T-helper 1 cell treated with Interleukin-12 subunit alpha and Interleukin-12 subunit beta and Interleukin-4 antibody, amounts not matched to agents 30 ng/mL and 1 ng/mL, for 36 hours (primary cell): Measurements from ENCODE around the gene BEAN1. TPM values are rescaled to one million over a fixed set of nuclear protein-coding genes. Genes with fewer than 3 reads are reported as not detected.

Experiments used
- intact Hi-C: fragments of 100-400 bp; cut with micrococcal nuclease; formaldehyde crosslinking; loops from one replicate; pipeline ENCODE4 v1.15.1; 2024
- total RNA-seq: library from RNA; stranded (reverse); gene quantifications from 2 replicates; pipeline ENCODE4 v1.2.3, GENCODE V29; 2022

The BEAN1 gene
- total RNA-seq, 1 donor from 2014 or later, result not detected

DNA sequence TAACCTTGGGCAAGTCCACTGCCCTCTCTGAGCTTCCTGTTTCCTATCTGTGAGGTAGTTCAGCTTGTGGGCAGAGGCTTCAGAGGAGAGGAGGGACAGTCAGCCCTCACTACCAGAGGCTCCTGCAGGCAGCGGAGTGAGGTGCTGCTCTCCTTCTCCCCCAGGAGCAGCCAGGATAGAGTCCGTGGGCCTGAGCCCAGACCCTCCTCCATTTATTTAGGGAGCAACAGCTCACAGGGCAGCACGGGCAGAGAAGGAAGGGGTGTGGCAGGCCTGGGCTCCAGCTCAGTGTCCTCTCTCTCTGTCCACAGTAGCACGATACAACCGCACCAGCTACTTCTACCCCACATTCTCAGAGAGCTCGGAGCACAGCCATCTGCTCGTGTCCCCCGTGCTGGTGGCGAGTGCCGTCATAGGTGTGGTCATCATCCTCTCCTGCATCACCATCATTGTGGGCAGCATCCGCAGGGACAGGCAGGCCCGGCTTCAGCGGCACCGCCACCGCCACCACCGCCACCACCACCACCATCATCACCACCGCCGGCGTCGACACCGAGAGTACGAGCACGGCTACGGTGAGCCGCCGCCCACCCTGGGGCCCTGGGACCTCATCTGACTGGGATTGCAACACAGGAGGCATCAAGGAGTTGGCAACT lies 42.3 kb downstream of the BEAN1 start:
- intact Hi-C loops, result no loop called here

DNA sequence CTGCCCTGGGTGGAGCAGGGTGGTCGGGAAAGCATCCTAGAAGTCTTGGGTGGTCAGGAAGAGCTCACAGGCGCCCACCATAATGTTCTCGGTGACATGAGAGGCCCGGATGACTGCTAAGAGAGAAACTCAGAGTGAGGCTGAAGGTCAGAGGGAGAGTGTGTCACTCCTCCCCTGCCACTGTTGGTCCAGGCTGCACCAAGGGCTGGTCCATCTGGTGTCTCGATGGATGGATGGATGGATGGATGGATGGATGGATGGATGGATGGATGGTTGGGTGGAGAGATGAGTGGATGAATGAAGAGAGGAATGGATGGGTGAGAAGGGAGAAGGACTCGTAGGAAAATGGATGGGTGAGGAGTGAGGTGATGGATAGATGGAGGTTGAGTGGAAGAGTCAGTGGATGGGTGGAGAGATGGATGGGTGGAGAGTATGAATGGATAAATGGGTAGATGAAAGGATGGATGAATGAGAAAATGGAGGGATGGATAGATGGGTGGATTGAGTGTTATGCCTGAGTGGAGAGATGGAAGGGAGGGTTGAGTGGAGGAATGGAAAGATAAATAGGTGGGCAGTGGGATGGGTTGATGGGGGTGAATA lies 43.0 kb downstream of the BEAN1 start:
- intact Hi-C loops, result no loop called here

DNA sequence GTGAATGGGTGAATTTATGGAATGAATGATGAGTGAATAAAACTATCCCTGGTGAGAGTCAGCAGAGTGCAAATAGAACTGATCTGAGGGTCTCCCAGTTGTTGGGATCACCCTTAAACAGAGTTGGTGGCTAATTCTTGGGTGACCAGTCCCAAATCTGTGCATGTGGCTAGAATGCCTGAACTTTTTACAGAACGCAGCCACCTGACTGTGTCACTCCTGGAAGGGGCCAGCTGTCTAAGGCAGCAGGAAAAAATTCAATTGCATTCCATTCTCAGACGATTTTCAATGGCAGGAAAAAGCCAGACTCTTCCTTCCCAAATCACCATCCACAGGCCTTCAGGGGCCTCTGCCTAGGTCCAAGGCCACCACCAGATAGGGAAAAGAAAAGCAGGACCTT lies 43.5 kb downstream of the BEAN1 start:
- intact Hi-C loops, result no loop called here

DNA sequence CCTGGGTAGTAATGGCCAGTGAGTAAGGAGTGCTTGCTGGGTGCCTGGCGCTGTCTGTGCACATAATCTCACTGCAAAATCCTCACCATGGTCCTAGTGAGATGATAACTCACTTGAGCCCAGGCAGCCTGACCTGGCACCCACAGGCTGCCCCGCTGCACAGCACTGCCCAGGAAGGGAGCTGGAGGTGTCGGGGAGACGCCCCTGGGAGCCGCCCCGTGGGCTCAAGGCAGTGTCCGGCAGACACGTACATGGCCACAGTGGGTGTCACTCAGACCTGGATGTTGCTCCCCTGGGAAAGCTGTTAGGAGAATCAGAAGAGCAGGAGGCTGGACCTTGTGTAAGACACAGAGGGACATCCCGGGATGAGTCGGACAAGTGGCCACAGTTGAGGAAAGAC lies 44.2 kb downstream of the BEAN1 start:
- intact Hi-C loops, result no loop called here

DNA sequence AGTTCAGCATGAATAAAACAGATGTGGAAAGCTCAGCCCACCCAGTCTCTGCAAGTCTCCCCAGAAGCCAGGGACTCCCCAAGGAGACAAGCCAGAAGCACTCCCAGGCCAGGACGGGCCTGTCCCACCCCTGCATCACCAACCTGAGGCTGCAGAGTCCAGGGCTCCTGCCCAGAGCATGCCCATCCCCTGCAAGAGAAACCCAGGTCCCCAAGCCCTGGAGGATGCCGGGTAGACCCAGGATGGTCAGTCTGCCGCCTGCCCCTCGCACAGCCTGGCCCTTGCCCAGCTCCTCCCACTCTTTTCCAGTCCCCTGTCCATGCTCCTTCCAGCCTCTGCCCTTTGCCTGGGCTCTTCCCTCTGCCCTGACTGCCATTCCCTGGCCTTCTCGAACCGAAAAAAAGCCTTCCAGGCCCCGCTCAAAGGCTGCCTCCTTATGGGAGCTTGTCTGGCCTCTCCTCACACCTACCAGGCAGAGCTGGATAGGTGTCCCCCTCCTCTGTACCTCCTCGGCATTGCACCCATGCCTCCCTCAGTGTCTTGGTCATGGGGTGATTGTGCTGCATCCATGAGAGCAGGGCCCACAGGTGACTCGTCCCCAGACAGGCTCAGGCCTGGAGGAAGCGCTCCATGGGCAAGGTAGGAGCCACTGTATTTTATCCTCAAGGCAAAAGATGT lies 44.8 kb downstream of the BEAN1 start:
- intact Hi-C loops, result no loop called here

DNA sequence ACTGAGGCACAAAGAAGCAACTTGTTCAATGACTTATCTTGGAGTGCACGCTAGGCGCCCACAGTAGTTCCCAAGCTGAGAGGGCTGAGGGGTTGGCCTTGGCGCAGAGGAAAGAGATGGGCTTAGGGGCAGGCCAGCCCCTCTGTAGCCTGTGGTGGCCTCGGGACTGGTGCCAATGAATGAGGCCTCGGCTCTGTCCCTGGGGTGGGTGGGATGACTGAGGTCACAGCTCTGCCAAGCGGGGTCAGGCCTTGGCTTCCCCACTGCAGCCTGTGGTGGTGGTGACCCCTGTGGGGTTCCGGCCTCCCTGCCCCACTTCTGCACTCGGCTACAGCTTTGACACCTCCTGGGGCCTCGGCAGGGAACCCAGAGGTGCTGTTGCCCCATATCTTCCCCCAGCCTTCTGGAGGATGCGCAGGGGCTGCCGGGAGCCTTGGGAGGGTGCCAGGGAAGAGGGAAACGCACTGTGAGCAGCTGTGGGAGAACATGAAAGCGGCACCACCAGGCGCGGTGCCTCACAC lies 46.0 kb downstream of the BEAN1 start:
- intact Hi-C loops, result no loop called here

DNA sequence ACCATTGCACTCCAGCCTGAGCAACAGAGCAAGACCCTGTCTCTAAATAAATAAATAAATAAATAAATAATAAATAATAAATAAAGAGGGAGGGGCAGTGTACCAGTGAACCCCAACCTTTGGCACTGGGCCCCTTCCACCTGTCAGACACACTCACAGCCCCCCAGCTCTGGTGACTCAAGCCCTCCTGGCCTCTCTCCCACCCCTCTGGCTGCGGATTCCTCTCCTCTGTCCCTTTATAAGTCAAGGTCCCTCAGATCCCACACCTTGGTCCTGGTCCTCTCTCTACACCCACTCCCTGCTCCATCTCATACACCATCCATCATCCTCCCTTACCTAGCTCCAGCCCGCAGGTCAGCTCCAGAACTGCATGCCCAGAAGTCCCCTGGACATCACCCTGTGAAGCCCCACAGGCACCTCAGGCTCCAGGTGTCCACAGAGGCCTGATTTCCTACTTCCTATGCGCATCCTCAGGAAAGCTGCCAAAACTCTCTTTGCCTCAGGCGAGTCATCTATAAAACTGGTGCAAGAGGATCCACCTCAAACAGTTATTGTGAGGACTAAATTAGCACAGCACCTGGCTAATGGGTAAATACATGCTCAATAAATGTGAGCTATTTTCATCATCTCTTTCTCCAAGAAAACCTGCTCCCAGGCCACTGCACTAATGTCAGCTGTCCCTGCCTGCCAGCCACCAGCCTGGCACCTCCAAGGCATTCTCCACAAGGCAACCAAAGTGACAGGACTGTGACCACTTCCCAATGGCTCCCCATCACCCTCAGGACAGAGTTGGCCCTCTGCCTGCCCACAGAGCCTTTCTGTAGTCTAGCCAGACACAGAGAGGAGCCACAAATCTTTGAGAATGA lies 46.8 kb downstream of the BEAN1 start:
- intact Hi-C loops, result loop anchor here (1.0 to 2.0 kb wide), 4 partner anchors 45 to 78 kb away; partner anchors contain the start of gene CKLF

DNA sequence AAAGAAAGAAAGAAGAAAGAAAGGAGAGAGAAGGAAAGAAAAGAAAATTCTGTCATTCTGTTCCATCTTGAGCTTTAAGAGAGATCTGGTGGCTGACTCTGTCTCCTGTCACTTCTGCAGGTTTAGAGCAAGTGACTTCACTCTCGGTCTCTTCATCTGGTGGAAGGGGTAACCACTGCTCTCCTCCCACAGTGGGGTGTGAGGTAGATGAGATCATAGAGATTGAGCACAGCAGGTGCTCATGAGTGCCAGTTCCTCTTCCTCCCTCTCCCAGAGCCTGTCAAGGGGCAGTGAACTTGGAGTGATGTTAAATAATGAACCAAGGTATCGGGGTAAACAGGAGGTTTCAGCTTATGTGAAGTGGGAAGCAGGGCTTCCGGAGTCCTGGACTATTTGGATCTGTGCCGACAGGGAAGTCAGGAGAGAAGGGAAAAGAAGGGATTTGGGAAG lies 47.7 kb downstream of the BEAN1 start:
- intact Hi-C loops, result loop anchor here (1.0 to 5.0 kb wide), 5 partner anchors 46 to 223 kb away; partner anchors contain the start of genes CKLF and CMTM4

DNA sequence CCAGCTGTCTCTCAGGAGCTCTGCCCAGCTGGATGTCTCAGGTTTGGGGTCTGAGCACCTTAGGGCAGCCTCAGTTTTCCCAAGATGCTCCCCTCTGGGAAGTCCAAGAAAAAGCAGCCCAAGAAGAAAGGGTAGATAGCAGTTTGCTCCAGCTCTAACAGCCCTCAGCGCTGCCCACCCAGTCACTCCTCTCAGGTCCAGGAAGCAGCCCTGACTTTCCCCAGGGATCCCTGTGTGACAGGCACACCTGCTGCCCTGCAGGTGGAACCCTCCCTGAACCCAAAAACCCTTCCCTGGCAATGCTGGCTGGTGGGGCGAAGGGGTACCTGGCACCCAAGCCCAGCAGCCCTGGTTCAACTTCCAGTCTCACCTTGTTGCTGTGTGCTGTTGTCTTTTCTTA lies 48.1 kb downstream of the BEAN1 start:
- intact Hi-C loops, result loop anchor here (2.0 to 5.0 kb wide), 2 partner anchors 46 to 222 kb away; partner anchors contain the start of gene CMTM4

DNA sequence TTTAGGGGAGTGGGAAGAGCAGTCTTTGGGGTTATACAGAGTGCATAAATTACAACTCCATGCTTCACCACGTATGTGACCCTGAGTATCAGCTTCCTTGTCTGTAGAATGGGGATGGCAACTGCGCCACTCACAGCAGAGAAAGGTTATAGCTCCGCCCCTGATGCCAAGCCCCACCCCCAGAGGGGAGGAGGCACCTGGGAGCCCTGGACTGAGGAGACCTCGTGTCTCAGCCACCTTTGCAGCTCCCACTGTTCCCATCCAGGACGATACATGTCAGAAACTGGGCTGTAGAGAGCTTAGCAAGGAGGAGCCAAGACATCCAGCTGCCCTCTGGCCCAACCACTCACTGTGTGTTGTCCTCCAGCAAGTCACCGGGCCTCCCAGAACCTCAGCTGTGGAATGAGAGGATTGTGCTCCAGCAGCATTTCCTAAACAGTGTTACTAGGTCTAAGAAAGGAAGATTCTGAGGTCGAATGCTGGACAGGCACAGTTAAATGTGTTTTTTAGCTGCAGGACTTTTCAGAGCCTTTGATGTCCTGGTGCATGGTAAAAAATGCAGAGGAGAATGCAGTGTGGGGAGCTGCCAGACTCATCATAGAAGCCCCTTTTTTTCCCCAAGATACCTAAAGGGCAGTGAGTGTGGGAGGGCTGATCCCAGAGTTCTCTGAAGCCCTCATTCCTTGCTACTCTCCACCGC lies 49.4 kb downstream of the BEAN1 start:
- intact Hi-C loops, result loop anchor here (5.0 kb wide), 1 partner anchor 221 kb away; the partner anchor contains the start of gene CMTM4

DNA sequence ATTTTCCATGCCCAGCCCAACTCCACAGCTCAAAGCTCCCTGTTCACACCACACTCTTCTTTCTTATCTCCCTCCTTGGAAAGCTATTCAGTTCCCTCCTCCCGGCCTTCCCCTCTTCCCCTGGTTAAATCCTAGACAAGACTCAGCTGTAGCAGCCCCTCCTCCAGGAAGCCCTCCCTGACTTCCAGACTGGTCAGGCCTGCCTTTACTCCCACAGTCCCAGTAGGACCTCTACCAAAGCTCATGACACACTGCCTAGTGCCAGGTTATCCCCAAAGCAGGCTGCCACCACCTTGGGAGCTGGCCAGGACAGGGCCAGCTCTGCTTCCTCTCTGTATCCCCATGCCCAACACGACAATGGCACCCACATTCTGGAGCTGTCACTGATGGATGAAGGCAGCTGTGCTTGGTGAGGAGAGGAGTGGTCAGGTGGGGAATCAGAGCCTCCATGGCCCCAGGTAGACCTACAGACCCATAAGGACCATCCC lies 50.0 kb downstream of the BEAN1 start:
- intact Hi-C loops, result loop anchor here (5.0 kb wide), 1 partner anchor 220 kb away; the partner anchor contains the start of gene CMTM4

DNA sequence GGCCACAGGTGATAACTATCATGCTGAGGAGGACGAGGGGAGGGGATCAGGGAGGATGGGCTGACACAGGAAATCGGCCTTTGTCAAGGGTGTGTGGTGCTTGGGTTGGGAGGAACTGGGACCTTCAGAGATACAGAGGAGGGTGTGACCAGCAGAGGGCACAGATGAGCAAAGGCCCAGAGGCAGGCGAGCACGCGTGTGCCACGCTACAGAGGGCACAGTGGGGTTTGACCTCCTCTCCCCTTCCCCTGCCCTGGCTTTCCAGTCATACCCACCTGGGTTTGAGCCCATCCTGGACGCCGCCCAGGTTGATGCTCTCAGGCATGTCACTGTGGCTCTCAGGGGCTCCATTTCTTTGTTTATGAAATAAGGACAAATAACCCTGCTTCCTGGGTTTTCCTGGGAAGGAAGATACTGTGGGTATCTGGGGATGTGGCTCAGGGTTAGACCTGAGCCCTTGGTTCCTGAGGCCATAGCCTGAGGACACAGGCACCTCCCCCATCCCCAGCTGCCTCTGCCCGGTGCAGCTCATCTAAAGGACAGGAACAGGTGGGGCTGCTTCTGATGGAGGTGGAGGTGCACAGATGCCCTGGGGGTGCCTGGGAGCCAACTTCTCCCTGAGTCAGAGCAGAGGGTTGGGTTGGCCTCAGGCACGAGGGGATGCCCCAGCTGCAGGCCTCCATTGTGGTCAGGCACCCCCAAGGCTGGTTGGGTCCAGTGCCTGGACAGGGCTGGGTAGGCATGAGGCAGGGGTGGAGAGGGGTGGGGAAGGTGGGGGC lies 51.8 kb downstream of the BEAN1 start:
- intact Hi-C loops, result loop anchor here (1.0 to 5.0 kb wide), 7 partner anchors 37 to 218 kb away; partner anchors contain the start of genes CKLF, CMTM3 and CMTM4

DNA sequence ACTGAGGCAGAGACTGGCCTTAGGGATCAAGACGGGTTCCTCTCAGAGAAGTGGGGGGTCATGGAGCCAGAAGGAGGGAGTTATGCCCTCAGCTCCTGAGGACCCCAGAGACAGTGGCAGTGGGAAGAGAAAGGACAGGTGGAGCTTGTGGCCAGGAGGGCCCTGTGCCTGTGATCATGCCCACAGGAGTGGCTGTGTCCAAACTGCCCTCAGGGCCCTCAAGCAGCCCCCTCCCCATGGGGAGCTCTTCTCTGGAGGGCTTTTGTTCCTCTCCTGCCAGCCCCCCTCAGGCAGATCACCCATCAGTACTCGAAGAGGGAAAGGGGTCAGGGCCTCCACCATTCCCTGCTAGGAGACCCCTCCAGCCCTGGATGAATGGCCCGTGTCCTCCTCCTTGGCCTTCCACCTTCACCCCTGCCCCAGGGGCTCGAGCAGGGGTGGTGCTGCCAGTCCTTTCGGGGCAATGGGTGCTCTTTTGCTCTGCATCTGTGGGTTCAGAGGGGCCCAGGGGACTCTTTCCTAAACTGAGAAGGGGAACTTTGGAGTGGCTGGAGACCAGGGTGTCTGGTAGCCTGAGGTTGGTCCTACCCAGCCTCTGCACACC lies 52.7 kb downstream of the BEAN1 start:
- intact Hi-C loops, result loop anchor here (5.0 kb wide), 1 partner anchor 218 kb away; the partner anchor contains the start of gene CMTM4

DNA sequence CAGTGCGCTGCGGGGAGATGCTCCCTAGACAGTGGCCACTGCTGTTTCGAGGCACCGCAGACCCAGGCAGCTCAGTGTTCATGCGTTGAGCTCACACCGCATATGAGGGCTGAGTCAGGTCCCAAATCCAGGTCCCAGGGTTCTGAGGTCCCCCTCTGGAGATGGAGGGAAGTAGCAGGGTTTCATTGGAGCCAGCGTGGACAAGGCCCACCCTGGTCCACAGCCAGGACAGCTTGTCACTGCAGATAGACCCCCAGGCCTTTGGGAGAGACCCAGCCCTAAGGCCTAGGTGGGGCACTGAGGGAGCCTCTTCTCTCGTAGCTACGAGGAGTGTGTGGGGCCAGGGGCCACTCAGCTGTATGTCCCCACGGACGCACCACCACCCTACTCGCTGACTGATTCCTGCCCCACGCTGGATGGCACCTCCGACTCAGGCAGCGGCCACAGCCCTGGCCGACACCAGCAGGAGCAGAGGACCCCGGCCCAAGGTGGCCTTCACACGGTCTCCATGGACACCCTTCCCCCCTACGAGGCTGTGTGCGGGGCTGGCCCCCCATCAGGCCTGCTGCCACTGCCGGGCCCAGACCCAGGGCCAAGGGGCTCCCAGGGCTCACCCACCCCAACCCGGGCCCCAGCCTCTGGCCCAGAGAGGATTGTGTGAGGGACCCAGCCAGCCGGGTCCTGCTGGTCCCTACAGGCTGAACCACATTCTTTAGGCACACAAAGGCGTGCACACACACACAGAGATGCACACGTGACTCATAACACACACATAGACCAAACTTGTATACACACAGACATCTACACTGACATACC lies 53.4 kb downstream of the BEAN1 start:
- intact Hi-C loops, result no loop called here

DNA sequence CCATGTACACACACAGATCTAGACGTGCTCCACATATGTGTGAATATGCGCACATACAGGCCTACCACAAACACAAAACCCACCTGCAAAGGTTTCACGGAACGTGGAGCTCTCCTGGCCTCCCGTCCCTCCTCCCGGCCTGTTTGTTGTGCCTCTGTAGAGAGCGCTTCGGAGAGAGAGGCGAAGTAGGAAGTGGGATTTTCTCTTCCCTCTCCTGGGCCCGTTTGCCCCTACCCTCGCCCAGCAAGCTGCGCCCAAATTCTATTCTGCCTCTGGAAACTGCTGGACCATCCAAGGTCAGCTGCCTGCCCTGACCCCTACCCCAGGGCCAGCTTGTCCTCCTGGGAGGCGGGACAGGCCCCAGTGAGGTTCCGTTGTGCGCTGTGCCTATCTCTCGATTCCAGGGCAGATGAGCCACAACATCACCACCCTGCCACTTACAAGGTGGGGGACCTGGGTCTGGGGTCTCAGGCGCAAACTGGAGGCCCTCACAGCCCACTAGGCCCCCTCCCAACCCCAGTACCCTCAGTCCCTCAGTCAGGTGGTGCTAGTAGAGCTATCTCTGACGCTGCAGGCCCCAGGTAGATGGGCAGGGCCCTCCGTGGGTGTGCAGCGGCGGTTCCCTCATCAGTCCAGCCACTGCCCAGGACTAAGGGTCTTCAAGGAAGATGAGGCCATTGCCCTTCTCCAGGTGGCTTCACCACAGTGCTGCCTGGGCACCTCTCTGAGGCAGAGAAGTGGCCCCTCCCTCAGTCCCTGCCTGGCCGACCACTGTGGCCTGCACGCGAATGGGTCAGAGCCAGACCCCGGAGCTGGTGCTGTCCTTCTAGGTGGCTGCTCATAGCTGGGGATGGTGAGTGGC lies 54.2 kb downstream of the BEAN1 start:
- intact Hi-C loops, result no loop called here

DNA sequence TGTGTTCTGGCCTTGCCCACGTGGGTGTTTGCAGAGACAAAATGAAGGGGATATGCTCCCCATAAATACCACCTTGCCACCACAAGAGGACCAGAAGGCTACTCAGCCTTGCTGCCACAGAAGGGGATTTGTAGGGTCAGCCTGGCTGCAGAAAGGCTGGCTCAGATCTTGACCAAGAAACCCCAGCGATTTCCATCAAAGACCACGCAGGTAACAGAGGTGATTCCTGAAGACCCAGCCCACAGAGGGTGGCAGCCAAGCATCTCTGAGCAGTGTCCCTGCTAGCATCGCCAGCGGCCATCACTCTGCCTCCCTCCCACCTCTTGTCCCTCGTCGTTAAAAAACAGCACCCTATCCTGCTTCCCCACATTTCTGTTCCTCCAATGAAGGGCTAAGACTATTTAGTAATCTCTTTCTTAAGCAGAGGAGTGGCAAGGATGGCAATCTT lies 54.9 kb downstream of the BEAN1 start:
- intact Hi-C loops, result loop anchor here (2.0 kb wide), 1 partner anchor 125 kb away; no protein-coding TSS in a partner anchor
